Endothelial cell of umbilical vein (primary cell): ENCODE measurements around the gene MAN1A1. TPM values are rescaled to one million over a fixed set of nuclear protein-coding genes. Genes with fewer than 3 reads are reported as not detected.

Experiments
- BruUV-seq: library from RNA; stranded (reverse); fragments of 400-500 nt; replicated peaks from 2 replicates; lab custom pipeline; 2021; lab: Mats Ljungman, UMichigan
- CTCF ChIA-PET: fragments of 300-600, 350-600 bp; sonication (Branson Sonifier 250); formaldehyde crosslinking; loops from one replicate; lab custom pipeline; 2021; ENCODE audit warnings: antibody characterized with exemption, inconsistent platforms; lab: Charles Lee
- POLR2A ChIA-PET: fragments of 300-600, 350-600 bp; sonication (Branson Sonifier 250); formaldehyde crosslinking; loops from one replicate; lab custom pipeline; 2021; ENCODE audit warnings: antibody characterized with exemption, inconsistent platforms; lab: Charles Lee
- DNase-seq: peaks from one replicate; pipeline ENCODE4 v3.0.0-alpha.2; 2011; ENCODE audit warnings: low read depth, low spot score
- FAIRE-seq: peaks from 2 replicates; lab custom pipeline; 2011; peaks lifted over from hg19 to GRCh38; lab: Jason Lieb, UNC
- H2AFZ ChIP-seq: 2 replicates; pipeline ENCODE4 v1.6.0; 2012; ENCODE audit warnings: low read depth, low read length, control low read depth, inconsistent platforms
- H3K27ac ChIP-seq: 2 replicates; pipeline ENCODE4 v1.5.1; 2011; ENCODE audit warnings: low read depth, mild to moderate bottlenecking, control low read depth, low read length, moderate library complexity; ENCODE audit not compliant: insufficient read depth
- H3K27me3 ChIP-seq, 2 experiments: 2 replicates each; pipeline versions ENCODE4 v1.6.0 to v1.6.1; 2011; ENCODE audit warnings: low read length in 2 of 2, mixed read lengths in 1 of 2; ENCODE audit not compliant: control insufficient read depth in 2 of 2, insufficient read depth in 2 of 2
- H3K36me3 ChIP-seq, 2 experiments: 2 replicates in 1 of 2; 3 replicates in 1 of 2; pipeline ENCODE4 v1.5.1; 2011; ENCODE audit warnings: low read length in 2 of 2, mild to moderate bottlenecking in 1 of 2, moderate library complexity in 1 of 2; ENCODE audit not compliant: control insufficient read depth in 2 of 2, insufficient read depth in 2 of 2; ENCODE audit errors: extremely low read depth in 1 of 2
- H3K4me1 ChIP-seq: 3 replicates; pipeline ENCODE4 v1.5.1; 2011; ENCODE audit warnings: mild to moderate bottlenecking, low read length; ENCODE audit not compliant: control insufficient read depth, insufficient read depth; ENCODE audit errors: extremely low read depth
- H3K4me2 ChIP-seq: 2 replicates; pipeline ENCODE4 v1.6.1; 2011; ENCODE audit warnings: low read length, control low read depth, mixed read lengths; ENCODE audit not compliant: insufficient read depth
- H3K4me3 ChIP-seq, 3 experiments: fragments of 200-600 bp in 1 of 3; sonication (generic), shearing (Covaris generic) in 1 of 3; replicated peaks in 1 of 3; 2 replicates each; pipeline ENCODE4 v1.5.1; 2011 to 2016; ENCODE audit warnings: control low read depth in 3 of 3, low read length in 3 of 3, mild to moderate bottlenecking in 2 of 3, inconsistent platforms in 1 of 3, low read depth in 1 of 3, moderate library complexity in 1 of 3; ENCODE audit not compliant: insufficient read depth in 1 of 3
- H3K79me2 ChIP-seq: 2 replicates; pipeline ENCODE4 v1.6.0; 2012; ENCODE audit warnings: low read length, inconsistent platforms; ENCODE audit not compliant: control insufficient read depth, insufficient read depth
- H3K9ac ChIP-seq: replicated peaks from 2 replicates; pipeline ENCODE3; 2011; ENCODE audit warnings: low read length, control low read depth; ENCODE audit not compliant: insufficient read depth; ENCODE audit errors: extremely low read depth
- H3K9me1 ChIP-seq: replicated peaks from 3 replicates; pipeline ENCODE4 v1.6.0; 2011; ENCODE audit warnings: mild to moderate bottlenecking, low read length; ENCODE audit not compliant: control insufficient read depth, insufficient read depth; ENCODE audit errors: extremely low read depth
- H3K9me3 ChIP-seq: replicated peaks from 2 replicates; pipeline ENCODE4 v1.5.1; 2012; ENCODE audit warnings: low read length, inconsistent platforms; ENCODE audit not compliant: control insufficient read depth, insufficient read depth
- H4K20me1 ChIP-seq: replicated peaks from 2 replicates; pipeline ENCODE3; 2011; ENCODE audit warnings: mild to moderate bottlenecking, low read length; ENCODE audit not compliant: control insufficient read depth, insufficient read depth; ENCODE audit errors: extremely low read depth
- EZH2 ChIP-seq: IDR thresholded peaks from 2 replicates; pipeline ENCODE4 v1.6.1; 2012; ENCODE audit warnings: borderline replicate concordance, low read depth, mild to moderate bottlenecking, moderate library complexity, low read length, inconsistent platforms; ENCODE audit not compliant: severe bottlenecking
- FOS ChIP-seq: IDR thresholded peaks from 2 replicates; pipeline ENCODE4 v1.6.1; 2011; ENCODE audit warnings: mild to moderate bottlenecking, low read length, moderate library complexity, borderline replicate concordance; ENCODE audit not compliant: insufficient read depth
- GATA2 ChIP-seq: IDR thresholded peaks from 2 replicates; pipeline ENCODE4 v1.7.0; 2011; ENCODE audit warnings: low read depth, mild to moderate bottlenecking, moderate library complexity, mixed read lengths, low read length; ENCODE audit not compliant: insufficient read length, insufficient read depth
- JUN ChIP-seq: IDR thresholded peaks from 2 replicates; pipeline ENCODE4 v1.6.1; 2011; ENCODE audit warnings: borderline replicate concordance, low read depth; ENCODE audit not compliant: insufficient read length, insufficient read depth
- MAX ChIP-seq: IDR thresholded peaks from 2 replicates; pipeline ENCODE4 v1.6.1; 2011; ENCODE audit not compliant: insufficient read depth, insufficient read length
- MYC ChIP-seq: IDR thresholded peaks from one replicate; pipeline ENCODE4 v1.6.1; 2011; ENCODE audit warnings: mild to moderate bottlenecking, low read depth, low read length
- POLR2A ChIP-seq: IDR thresholded peaks from 2 replicates; pipeline ENCODE4 v1.6.1; 2012; ENCODE audit warnings: low read depth, mild to moderate bottlenecking, control low read depth, low read length
- POLR2AphosphoS5 ChIP-seq: IDR thresholded peaks from 2 replicates; pipeline ENCODE4 v1.6.1; 2012; ENCODE audit warnings: low read depth, mild to moderate bottlenecking, control low read depth, low read length, moderate library complexity; ENCODE audit not compliant: insufficient read depth
- dilution Hi-C: fragments of 300-500 bp; cut with MboI; formaldehyde crosslinking; loops from one replicate; pipeline ENCODE4 v1.15.0; 2019; ENCODE audit warnings: low sequenced_read_pairs; ENCODE audit not compliant: extremely low pct_ligation_motif_present
- intact Hi-C: fragments of 100-400 bp; cut with micrococcal nuclease; formaldehyde crosslinking; loops from one replicate; pipeline ENCODE4 v1.10.0; 2022
- polyA plus RNA-seq, 4 experiments: library from polyadenylated mRNA; depleted of rRNA in 3 of 4; stranded (reverse) in 3 of 4; unstranded in 1 of 4; fragments of >200 nt; gene quantifications; 2 replicates each; pipeline versions ENCODE4 v1.2.1 to v1.2.3, GENCODE V29; 2011 to 2012; ENCODE audit warnings: missing spikeins in 1 of 4
- total RNA-seq: library from RNA; stranded (reverse); gene quantifications from 2 replicates; pipeline ENCODE4 v1.2.3, GENCODE V29; 2021
- TF ChIP-seq, protein P1 (sequence below), 2 donors: IDR thresholded peaks; 1 replicate in 1 of 2; 2 replicates in 1 of 2; pipeline ENCODE4 v1.5.1; 2011; ENCODE audit warnings: low read length in 2 of 2, mild to moderate bottlenecking in 2 of 2, moderate library complexity in 2 of 2, control low read depth in 1 of 2, inconsistent platforms in 1 of 2, low read depth in 1 of 2; ENCODE audit not compliant: insufficient read depth in 1 of 2; ENCODE audit errors: extremely low read depth in 1 of 2

MAN1A1 gene
- total and polyA plus RNA-seq, 2 donors (not counting 3 experiments of a cell fraction or from before 2014, with no cell fraction given) = 3.3 to 12.9 TPM

DNA sequence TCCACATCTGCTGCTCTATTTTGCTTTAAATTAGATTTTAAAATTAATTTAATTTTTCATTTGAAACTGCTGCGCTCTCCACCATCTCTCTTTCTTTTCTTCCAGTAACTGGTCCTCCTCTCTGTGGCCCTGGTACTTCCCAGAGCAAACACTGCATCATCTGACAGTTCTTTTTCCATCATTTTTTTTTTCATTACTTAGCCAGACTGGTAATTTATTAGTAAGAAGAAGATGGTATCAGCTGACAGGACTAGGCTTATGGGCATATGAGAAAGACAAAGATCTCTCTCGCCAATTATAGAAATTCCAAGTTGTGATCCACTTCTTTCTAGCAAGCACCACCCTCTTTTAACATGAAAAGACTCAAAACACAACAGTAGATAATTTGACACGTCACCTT lies 197.4 kb downstream of the MAN1A1 start:
- ChIA-PET POLR2A (interaction anchor here (0.7 kb wide), 1 partner anchor 15 kb away, joined by 4 read pairs; no protein-coding TSS in a partner anchor), CTCF (no interaction called here)
- Histone ChIP-seq H3K9me1 (no peaks in the 10 kb centered on the region), H3K9ac (no peak overlapping the region), H3K36me3 (no peaks in the 10 kb centered on the region), H2AFZ (no peak overlapping the region), H3K4me3 (no peak overlapping the region), H3K27ac (no peak overlapping the region), H3K79me2 (no peaks in the 10 kb centered on the region), H3K4me1 (peaks cover 11% of the 10 kb centered on the region), H4K20me1 (no peaks in the 10 kb centered on the region), H3K9me3 (no peaks in the 10 kb centered on the region), H3K4me2 (no peak overlapping the region), H3K27me3 (no peaks in the 10 kb centered on the region)
- dilution Hi-C loops = no loop called here
- no peak for DNase-seq
- BruUV-seq = no TSS peak
- TF ChIP-seq JUN (no peak), FOS (no peak), POLR2A (no peak), EZH2 (no peak), POLR2AphosphoS5 (no peak), GATA2 (no peak), MYC (no peak), MAX (no peak)
- TF ChIP-seq, protein P1, sequence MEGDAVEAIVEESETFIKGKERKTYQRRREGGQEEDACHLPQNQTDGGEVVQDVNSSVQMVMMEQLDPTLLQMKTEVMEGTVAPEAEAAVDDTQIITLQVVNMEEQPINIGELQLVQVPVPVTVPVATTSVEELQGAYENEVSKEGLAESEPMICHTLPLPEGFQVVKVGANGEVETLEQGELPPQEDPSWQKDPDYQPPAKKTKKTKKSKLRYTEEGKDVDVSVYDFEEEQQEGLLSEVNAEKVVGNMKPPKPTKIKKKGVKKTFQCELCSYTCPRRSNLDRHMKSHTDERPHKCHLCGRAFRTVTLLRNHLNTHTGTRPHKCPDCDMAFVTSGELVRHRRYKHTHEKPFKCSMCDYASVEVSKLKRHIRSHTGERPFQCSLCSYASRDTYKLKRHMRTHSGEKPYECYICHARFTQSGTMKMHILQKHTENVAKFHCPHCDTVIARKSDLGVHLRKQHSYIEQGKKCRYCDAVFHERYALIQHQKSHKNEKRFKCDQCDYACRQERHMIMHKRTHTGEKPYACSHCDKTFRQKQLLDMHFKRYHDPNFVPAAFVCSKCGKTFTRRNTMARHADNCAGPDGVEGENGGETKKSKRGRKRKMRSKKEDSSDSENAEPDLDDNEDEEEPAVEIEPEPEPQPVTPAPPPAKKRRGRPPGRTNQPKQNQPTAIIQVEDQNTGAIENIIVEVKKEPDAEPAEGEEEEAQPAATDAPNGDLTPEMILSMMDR (IDR thresholded peaks at IDR 0.05; ENCODE audit: extremely low read depth in 1 of 2, insufficient read depth in 1 of 2, low read depth in 1 of 2, low read length in 2 of 2) = no peak
- FAIRE-seq = no peak
- intact Hi-C loops = no loop called here
